HG02870 (cell line): Measurements from ENCODE around the gene SNCB.

Experiments used
- ATAC-seq: cut with Tn5 transposase; IDR thresholded peaks from one replicate; pipeline ENCODE4 v1.9.1; 2021; ENCODE audit warnings: mild to moderate bottlenecking, moderate library complexity; ENCODE audit not compliant: unreplicated experiment

The SNCB gene

GRCh38 chr5:176629853-176630680 is at the start of gene SNCB, which contains the start of gene EIF4E1B:
Gene SNCB (minus strand): TSS chr5:176630534. CDS start chr5:176629654, 880 bp downstream.
Gene EIF4E1B (plus strand): TSS chr5:176630675. CDS start chr5:176642788, 12,113 bp downstream.
- no peak for ATAC-seq

GRCh38 chr5:176679365-176680225 is 49.3 kb upstream of the SNCB start:
- no peak for ATAC-seq

GRCh38 chr5:176678584-176678983 is 48.2 kb upstream of the SNCB start:
- no peak for ATAC-seq

GRCh38 chr5:176677209-176677939 is 47.0 kb upstream of the SNCB start:
- no peak for ATAC-seq

GRCh38 chr5:176676361-176676824 is 46.1 kb upstream of the SNCB start:
- no peak for ATAC-seq

GRCh38 chr5:176675676-176676360 is 45.5 kb upstream of the SNCB start:
- no peak for ATAC-seq

GRCh38 chr5:176674799-176675198 is 44.5 kb upstream of the SNCB start:
- no peak for ATAC-seq

GRCh38 chr5:176673651-176674583 is 43.6 kb upstream of the SNCB start:
- ATAC-seq: no peak

- no peak for ATAC-seq
Measured at GRCh38 chr5:176671890-176672747, 41.8 kb upstream of the SNCB start.

GRCh38 chr5:176671399-176671798 is 41.1 kb upstream of the SNCB start:
- ATAC-seq: no peak

- no peak for ATAC-seq
Measured at GRCh38 chr5:176670449-176670848, 40.1 kb upstream of the SNCB start.

GRCh38 chr5:176667637-176668036 is 37.3 kb upstream of the SNCB start:
- ATAC-seq: no peak

- ATAC-seq: no peak
Measured at GRCh38 chr5:176665517-176665916, 35.2 kb upstream of the SNCB start.

- ATAC-seq: no peak
Measured at GRCh38 chr5:176664886-176665285, 34.6 kb upstream of the SNCB start.

GRCh38 chr5:176664479-176664878 is 34.1 kb upstream of the SNCB start:
- ATAC-seq: no peak

GRCh38 chr5:176663566-176663965 is 33.2 kb upstream of the SNCB start:
- no peak for ATAC-seq

GRCh38 chr5:176662371-176663333 is 32.3 kb upstream of the SNCB start:
- no peak for ATAC-seq
